BE2C (cell line): ENCODE data around the gene CYP2A6.
"Not testable (repeated sequence)": the region's sequence is repeated elsewhere in the genome, so short reads cannot be mapped to it uniquely, and the experiment has no call there.

ENCODE experiments used
- DNase-seq: peaks from one replicate; pipeline ENCODE4 v3.0.0-alpha.2; 2020
- H3K27me3 ChIP-seq: fragments of 250-450 bp; sonication (Bioruptor Pico); 2 replicates; pipeline ENCODE4 v1.5.1; 2020; ENCODE audit warnings: mild to moderate bottlenecking
- H3K36me3 ChIP-seq: fragments of 250-450 bp; sonication (Bioruptor Pico); 2 replicates; pipeline ENCODE4 v1.5.1; 2020; ENCODE audit warnings: mild to moderate bottlenecking
- H3K4me1 ChIP-seq: fragments of 250-450 bp; sonication (Bioruptor Pico); 2 replicates; pipeline ENCODE4 v1.5.1; 2020
- H3K4me3 ChIP-seq: 2 replicates; pipeline ENCODE4 v1.5.1; 2011; ENCODE audit warnings: low read depth, low read length
- H3K9me3 ChIP-seq: fragments of 250-450 bp; sonication (Bioruptor Pico); 2 replicates; pipeline ENCODE4 v1.5.1; 2020
- TF ChIP-seq, protein P1 (sequence below): IDR thresholded peaks from 2 replicates; pipeline ENCODE4 v1.5.1; 2012; ENCODE audit warnings: mild to moderate bottlenecking, low read depth, low read length

Gene CYP2A6

DNA sequence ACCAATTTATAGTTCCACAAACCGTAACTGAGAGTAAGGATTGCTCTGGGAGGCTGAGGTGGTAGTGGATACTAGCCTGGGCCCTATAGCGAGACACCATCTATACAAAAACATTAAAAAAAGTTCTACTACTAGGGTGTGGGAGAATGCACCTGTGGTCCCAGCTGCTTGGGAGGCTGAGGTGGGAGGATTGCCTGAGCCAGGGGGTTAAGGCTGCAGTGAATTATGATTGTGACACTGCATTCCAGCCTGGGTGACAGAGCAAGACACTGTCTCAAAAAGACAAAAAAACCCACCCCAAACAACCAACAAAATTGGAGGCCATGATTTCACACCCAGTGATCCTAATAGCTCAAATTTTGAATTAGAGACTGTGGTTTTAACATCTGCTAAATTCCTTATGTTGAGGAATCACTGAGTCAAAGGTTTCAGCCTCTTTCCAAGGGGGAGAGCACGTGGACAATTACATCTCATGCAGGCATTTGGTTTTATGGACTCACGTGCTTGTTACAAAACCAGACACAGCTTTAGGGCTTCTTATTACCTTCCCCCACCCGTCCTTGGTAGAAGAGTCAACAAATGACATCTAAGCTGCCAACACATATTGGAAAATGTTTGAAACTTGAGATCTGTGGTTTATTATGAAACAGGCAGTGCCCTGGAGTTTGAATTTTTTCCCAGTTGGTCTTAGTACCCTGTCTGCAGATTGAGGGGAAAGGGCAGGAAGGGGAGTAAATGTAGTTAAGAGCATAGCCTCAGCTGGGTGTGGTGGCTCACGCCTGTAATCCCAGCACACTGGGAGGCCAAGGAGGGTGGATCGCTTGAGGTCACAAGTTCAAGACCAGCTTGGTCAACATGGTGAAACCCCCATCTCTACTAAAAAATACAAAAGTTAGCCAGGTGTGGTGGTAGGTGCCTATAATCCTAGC is 18.5 kb downstream of the CYP2A6 start:
- Histone ChIP-seq H3K27me3 (peaks cover 2% of the 10 kb centered on the region; the same call in 1 of the 2 replicates), H3K4me3 (no peak overlapping the region), H3K4me1 (no peaks in the 10 kb centered on the region), H3K9me3 (no peaks in the 10 kb centered on the region), H3K36me3 (no peaks in the 10 kb centered on the region)
- TF ChIP-seq, protein P1, sequence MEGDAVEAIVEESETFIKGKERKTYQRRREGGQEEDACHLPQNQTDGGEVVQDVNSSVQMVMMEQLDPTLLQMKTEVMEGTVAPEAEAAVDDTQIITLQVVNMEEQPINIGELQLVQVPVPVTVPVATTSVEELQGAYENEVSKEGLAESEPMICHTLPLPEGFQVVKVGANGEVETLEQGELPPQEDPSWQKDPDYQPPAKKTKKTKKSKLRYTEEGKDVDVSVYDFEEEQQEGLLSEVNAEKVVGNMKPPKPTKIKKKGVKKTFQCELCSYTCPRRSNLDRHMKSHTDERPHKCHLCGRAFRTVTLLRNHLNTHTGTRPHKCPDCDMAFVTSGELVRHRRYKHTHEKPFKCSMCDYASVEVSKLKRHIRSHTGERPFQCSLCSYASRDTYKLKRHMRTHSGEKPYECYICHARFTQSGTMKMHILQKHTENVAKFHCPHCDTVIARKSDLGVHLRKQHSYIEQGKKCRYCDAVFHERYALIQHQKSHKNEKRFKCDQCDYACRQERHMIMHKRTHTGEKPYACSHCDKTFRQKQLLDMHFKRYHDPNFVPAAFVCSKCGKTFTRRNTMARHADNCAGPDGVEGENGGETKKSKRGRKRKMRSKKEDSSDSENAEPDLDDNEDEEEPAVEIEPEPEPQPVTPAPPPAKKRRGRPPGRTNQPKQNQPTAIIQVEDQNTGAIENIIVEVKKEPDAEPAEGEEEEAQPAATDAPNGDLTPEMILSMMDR = no peak
- DNase-seq = no peak

DNA sequence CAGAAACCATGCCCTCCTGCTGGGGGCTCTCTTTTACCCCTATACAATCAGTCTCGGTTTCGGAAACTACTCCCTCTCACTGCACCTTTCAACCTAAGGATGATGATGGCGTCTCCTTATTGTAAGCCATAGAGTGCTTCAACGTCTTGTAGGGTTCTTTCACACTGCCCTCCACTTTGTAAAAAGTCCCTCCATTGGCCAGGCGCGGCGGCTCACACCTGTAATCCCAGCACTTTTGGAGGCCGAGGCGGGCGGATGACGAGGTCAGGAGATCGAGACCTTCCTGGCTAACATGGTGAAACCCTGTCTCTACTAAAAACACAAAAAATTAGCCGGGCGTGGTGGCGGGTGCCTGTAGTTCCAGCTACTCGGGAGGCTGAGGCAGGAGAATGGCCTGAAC is 19.5 kb downstream of the CYP2A6 start:
- not testable (repeated sequence) for DNase-seq, H3K9me3 ChIP-seq, H3K4me3 ChIP-seq, H3K4me1 ChIP-seq, H3K36me3 ChIP-seq, H3K27me3 ChIP-seq

DNA sequence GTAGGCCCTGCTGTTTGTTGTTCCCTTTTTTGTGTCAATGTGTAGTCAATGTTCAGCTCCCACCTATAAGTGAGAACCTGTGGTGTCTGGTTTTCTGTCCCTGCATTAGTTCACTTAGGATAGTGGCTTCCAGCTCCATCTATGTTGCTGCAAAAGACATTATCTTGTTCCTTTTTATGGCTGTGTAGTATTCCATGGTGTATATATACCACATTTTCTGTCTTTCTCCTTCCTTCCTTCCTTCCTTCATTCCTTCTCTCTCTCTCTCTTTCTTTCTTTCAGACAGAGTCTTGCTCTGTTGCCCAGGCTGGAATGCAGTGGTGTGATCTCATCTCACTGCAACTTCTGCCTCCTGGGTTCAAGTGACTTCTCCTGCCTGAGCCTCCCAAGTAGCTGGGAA is 21.0 kb downstream of the CYP2A6 start:
- Histone ChIP-seq H3K36me3 (no peaks in the 10 kb centered on the region), H3K27me3 (no peaks in the 10 kb centered on the region), H3K4me3 (no peak overlapping the region), H3K4me1 (no peaks in the 10 kb centered on the region), H3K9me3 (no peaks in the 10 kb centered on the region)
- TF ChIP-seq, protein P1 = no peak
- DNase-seq = no peak

DNA sequence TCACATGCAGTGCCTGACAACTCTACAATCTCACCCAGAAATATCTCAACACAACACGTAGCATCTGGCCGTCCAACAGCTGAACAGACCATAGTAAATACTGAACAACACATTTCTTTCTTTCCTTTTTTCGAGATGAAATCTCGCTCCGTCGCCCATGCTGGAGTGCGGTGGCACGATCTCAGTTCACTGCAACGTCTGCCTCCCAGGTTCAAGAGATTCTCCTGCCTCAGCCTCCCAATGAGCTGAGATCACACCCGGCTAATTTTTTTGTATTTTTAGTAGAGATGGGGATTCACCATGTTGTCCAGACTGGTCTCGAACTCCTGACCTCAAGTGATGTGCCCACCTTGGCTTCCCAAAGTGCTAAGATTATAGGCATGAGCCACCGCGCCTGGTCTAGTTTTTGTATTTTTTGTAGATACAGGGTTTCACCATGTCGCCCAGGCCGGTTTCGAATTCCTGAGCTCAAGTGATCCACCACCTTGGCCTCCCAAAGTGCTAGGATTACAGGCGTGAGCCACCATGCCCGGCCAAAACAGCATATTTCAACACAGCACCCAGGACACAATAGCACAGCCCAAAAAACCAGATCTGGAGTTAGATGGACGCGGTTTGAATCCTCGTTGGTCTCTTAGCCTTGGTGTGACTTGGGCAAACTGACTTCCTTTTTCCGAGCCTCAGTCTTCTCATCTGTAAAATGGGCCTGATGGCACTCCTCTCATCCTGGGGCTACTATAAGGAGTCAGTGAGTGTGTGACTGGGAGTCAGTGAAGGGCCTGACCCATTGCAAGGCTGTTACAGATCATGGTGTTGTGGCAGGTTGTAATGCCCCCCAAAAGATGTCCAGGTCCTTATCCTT is 22.6 kb downstream of the CYP2A6 start:
- H3K9me3 ChIP-seq = no peaks in the 10 kb centered on the region
- H3K4me1 ChIP-seq = no peaks in the 10 kb centered on the region
- H3K27me3 ChIP-seq = no peaks in the 10 kb centered on the region
- TF ChIP-seq, protein P1 = no peak
- no peak for DNase-seq
- no peaks in the 10 kb centered on the region for H3K36me3 ChIP-seq
- no peak overlapping the region for H3K4me3 ChIP-seq

DNA sequence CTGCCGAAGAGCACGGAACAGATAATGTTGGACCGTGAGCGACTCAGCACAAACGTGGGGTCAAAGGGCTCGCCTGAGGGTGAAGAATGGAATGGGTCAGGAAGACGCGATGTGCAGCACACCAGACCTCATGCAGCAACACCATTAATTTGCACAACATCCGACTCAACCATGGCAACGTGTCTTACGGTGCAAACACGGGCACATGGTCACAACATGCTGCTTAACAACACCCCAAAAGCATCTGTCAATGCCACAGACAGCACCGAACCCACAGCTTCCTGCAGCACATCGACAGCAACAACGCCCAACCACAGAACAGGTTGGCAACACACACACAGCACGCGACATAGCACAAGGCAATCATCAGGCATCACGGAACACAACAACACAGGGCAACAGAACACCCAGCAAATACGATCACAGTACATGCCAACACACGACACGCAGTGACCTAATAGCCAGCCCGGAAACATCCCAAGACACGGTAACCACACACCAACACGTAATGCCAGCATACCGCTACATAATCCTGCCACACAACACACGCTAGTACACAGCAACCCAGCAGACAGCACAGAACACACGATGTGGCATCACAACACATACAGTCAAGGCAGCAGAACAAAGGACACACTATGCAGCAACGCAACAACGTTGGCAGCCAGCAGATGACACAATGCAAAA is 23.4 kb downstream of the CYP2A6 start:
- not testable (repeated sequence) for H3K4me3 ChIP-seq, DNase-seq, H3K36me3 ChIP-seq, H3K9me3 ChIP-seq, H3K27me3 ChIP-seq, H3K4me1 ChIP-seq

DNA sequence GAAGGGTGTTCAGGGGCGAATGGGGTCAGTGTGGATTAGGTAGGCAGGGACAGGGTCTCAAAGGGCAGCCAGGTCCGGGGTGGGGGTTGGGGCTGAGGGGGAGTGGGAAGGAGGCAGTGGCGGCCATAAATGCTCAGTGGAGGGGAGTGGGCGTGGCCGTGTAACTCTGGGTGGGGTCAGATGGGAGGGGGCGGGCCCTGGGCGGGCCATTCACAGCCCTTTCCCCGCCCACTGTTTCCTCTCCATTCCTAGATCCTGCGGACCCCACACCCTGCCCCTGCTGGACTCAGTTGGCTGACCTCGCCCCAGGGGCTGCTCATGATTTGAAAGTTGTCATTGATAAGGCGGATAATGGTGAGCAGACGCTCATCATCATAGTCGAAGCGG is 23.9 kb downstream of the CYP2A6 start:
- not testable (repeated sequence) for H3K27me3 ChIP-seq, H3K4me1 ChIP-seq, H3K36me3 ChIP-seq, DNase-seq, H3K4me3 ChIP-seq, H3K9me3 ChIP-seq

DNA sequence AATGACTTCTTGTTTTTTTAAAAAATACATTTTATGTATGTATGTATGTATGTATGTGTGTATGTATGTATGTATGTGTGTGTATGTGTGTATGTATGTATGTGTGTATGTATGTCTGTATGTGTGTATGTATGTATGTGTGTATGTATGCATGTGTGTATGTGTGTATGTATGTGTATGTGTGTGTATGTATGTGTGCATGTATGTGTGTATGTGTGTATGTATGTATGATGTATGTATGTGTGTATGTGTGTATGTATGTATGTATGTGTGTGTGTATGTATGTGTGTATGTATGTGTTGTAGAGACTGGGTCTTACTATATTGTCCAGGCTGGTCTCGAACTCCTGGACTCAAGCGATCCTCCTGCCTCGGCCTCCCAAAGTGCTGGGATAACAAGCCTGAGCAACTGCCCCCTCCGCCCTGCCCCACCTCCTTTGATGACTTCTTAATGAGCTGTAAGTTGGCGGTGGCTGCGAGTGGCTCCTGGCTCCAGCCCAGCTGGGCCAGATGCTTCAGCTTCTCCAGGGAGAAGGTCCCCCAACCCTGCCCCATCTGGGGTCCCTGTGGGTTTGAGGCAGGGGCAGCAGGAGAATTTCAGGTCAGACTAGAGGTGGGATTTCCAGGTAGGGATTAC is 24.7 kb downstream of the CYP2A6 start:
- not testable (repeated sequence) for H3K9me3 ChIP-seq, DNase-seq, H3K4me1 ChIP-seq, H3K4me3 ChIP-seq, H3K36me3 ChIP-seq, H3K27me3 ChIP-seq

DNA sequence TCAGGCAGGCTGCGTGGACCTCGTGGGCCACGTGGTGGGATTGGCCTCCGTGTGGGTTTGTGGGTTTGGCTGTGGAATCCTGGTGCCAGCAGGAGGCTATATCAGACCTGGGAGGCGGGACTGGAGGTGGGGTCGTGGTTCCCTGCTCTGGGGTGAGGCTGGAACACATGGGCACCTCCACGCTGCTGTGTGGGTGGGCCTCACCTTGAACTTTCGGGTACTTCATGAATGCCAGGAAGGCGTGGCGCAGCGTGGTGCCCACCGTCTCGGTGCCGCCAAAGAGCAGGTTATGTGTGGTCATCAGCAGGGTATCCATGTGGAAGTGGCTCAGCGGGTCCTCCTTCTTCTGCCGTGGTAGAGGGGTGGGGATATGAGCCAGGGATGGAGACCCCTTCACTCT is 25.3 kb downstream of the CYP2A6 start:
- not testable (repeated sequence) for H3K9me3 ChIP-seq, H3K36me3 ChIP-seq, H3K27me3 ChIP-seq, DNase-seq, H3K4me1 ChIP-seq, H3K4me3 ChIP-seq

DNA sequence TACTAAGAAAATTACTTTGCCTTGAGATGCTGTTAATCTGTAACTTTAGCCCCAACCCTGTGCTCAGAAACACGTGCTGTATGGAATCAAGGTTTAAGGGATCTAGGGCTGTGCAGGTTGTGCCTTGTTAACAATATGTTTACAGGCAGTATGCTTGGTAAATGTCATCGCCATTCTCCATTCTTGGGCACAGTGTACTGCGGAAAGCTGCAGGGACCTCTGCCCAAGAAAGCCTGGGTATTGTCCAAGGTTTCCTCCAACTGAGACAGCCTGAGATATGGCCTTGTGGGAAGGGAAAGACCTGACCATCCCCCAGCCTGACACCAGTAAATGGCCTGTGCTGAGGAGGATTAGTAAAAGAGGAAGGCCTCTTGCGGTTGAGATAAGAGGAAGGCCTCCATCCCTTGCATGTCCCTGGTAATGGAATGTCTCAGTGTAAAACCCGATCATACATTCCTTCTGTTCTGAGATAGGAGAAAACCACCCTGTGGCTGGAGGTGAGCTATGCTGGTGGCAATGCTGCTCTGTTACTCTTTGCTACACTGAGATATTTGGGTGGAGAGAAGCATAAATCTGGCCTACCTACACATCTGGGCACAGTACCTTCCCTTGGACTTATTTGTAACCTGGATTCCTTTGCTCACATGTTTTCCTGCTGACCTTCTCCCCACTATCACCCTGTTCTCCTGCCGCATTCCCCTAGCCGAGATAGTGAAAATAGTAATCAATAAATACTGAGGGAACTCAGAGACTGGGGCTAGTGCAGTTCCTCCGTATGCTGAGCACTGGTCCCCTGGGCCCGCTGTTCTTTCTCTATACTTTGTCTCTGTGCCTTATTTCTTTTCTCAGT is 27.3 kb downstream of the CYP2A6 start:
- not testable (repeated sequence) for H3K4me3 ChIP-seq, H3K27me3 ChIP-seq, H3K4me1 ChIP-seq, H3K9me3 ChIP-seq, H3K36me3 ChIP-seq, DNase-seq
